GM12878 (cell line): Measurements from ENCODE around the gene MAPKBP1. TPM values are rescaled to one million over a fixed set of nuclear protein-coding genes. Genes with fewer than 3 reads are reported as not detected.
A peak's percentile ranks its signal among the peaks of the same experiment; 100 is the strongest.

Experiments
- BCL3 ChIP-seq: IDR thresholded peaks from 2 replicates; pipeline ENCODE4 v1.6.1; 2011; ENCODE audit warnings: borderline replicate concordance, low read depth, mild to moderate bottlenecking, moderate library complexity, low read length; ENCODE audit not compliant: insufficient read depth, poor library complexity, severe bottlenecking
- CREM ChIP-seq: IDR thresholded peaks from 2 replicates; pipeline ENCODE4 v1.6.1; 2014; ENCODE audit warnings: antibody characterized with exemption, low read depth
- EZH2 ChIP-seq: IDR thresholded peaks from 2 replicates; pipeline ENCODE4 v1.6.1; 2012; ENCODE audit warnings: low read depth, mild to moderate bottlenecking, control low read depth, inconsistent platforms, low read length, borderline replicate concordance; ENCODE audit not compliant: control insufficient read depth
- GATAD2B ChIP-seq: fragments of 450-650 bp; conservative IDR thresholded peaks from 2 replicates; pipeline ENCODE4 v1.6.1; 2017; ENCODE audit warnings: low read depth, mild to moderate bottlenecking, moderate library complexity
- LARP7 ChIP-seq: fragments of 450-650 bp; IDR thresholded peaks from 2 replicates; pipeline ENCODE4 v1.6.1; 2017; ENCODE audit warnings: mild to moderate bottlenecking
- MXI1 ChIP-seq: fragments of 150-350 bp; IDR thresholded peaks from 2 replicates; pipeline ENCODE4 v1.6.1; 2011; ENCODE audit warnings: low read depth, mild to moderate bottlenecking, inconsistent platforms, low read length, improper control_type of control experiment
- MYC ChIP-seq: IDR thresholded peaks from 2 replicates; pipeline ENCODE4 v1.6.1; 2011; ENCODE audit warnings: mild to moderate bottlenecking, low read length, moderate library complexity, inconsistent platforms; ENCODE audit not compliant: insufficient read depth, insufficient replicate concordance, insufficient read length, severe bottlenecking
- NFIC ChIP-seq: IDR thresholded peaks from 2 replicates; pipeline ENCODE4 v1.6.1; 2012; ENCODE audit warnings: low read depth, mild to moderate bottlenecking, inconsistent platforms, low read length, moderate library complexity
- NR2C1 ChIP-seq: fragments of 450-650 bp; IDR thresholded peaks from 2 replicates; pipeline ENCODE4 v1.6.1; 2017; ENCODE audit warnings: antibody characterized with exemption, mild to moderate bottlenecking, moderate library complexity
- POLR2A ChIP-seq: IDR thresholded peaks from 2 replicates; pipeline ENCODE4 v1.6.1; 2011; ENCODE audit warnings: low read depth, mild to moderate bottlenecking, low read length
- POLR2AphosphoS5 ChIP-seq: IDR thresholded peaks from 2 replicates; pipeline ENCODE4 v1.6.1; 2011; ENCODE audit warnings: mild to moderate bottlenecking, low read length, inconsistent platforms
- RAD51 ChIP-seq: fragments of 450-650 bp; IDR thresholded peaks from 2 replicates; pipeline ENCODE4 v1.6.1; 2016; ENCODE audit warnings: moderate library complexity, mild to moderate bottlenecking, inconsistent platforms
- SIN3A ChIP-seq: IDR thresholded peaks from 2 replicates; pipeline ENCODE4 v1.6.1; 2012; ENCODE audit warnings: low read depth, low read length, improper control_type of control experiment
- SIX5 ChIP-seq: IDR thresholded peaks from 2 replicates; pipeline ENCODE4 v1.6.1; 2011; ENCODE audit warnings: mild to moderate bottlenecking, low read depth, low read length, moderate library complexity; ENCODE audit not compliant: severe bottlenecking
- SUPT20H ChIP-seq: IDR thresholded peaks from 2 replicates; pipeline ENCODE4 v1.6.1; 2011; ENCODE audit warnings: low read depth, mild to moderate bottlenecking, low read length, moderate library complexity, borderline replicate concordance; ENCODE audit not compliant: control insufficient read depth
- TARDBP ChIP-seq: IDR thresholded peaks from 2 replicates; pipeline ENCODE4 v1.6.1; 2016; ENCODE audit warnings: borderline replicate concordance
- ZBTB4 ChIP-seq: fragments of 450-650 bp; formaldehyde crosslinking; IDR thresholded peaks from 2 replicates; pipeline ENCODE4 v1.4.0; 2022; ENCODE audit warnings: mild to moderate bottlenecking, moderate library complexity
- ZBTB40 ChIP-seq: fragments of 450-650 bp; IDR thresholded peaks from 2 replicates; pipeline ENCODE4 v1.6.1; 2016; ENCODE audit warnings: mild to moderate bottlenecking, moderate library complexity, borderline replicate concordance
- polyA plus RNA-seq, 11 experiments: library from polyadenylated mRNA; depleted of rRNA in 4 of 11; unstranded in 6 of 11; stranded (reverse) in 5 of 11; fragments of >200 nt; fragmentation: Nextera tagmentation in 4 of 11; fragmentation: Illumina TruSeq in 1 of 11; extraction: Ambion mirVana in 4 of 11; extraction: Trizol in 1 of 11; gene quantifications; 1 replicate in 1 of 11; 2 replicates in 10 of 11; pipeline versions ENCODE4 v1.2.1 to v1.2.3, GENCODE V29; 2011 to 2016; ENCODE audit warnings: inconsistent platforms in 2 of 11, missing spikeins in 2 of 11, low read depth in 1 of 11
- total RNA-seq, 4 experiments: library from RNA; depleted of rRNA in 3 of 4; stranded (reverse); fragments of >200 nt in 3 of 4; fragmentation: Illumina TruSeq in 1 of 4; extraction: Trizol in 1 of 4; gene quantifications; 2 replicates each; pipeline versions ENCODE4 v1.2.1 to v1.2.3, GENCODE V29; 2013 to 2021
- TF ChIP-seq, protein P1 (sequence below): IDR thresholded peaks from 2 replicates; pipeline ENCODE4 v1.6.1; 2011; ENCODE audit warnings: low read depth, low read length, improper control_type of control experiment, borderline replicate concordance
- TF ChIP-seq, protein P2 (sequence below): IDR thresholded peaks from 2 replicates; pipeline ENCODE4 v1.6.1; 2011; ENCODE audit warnings: low read depth, mild to moderate bottlenecking, low read length, moderate library complexity, borderline replicate concordance; ENCODE audit errors: extremely low read depth

MAPKBP1 gene
- total and polyA plus RNA-seq, 10 of the 15 experiments (the other 5 are each of a cell fraction or from before 2014, with no cell fraction given) = 0.44 to 19.0 (median 7.3) TPM

DNA sequence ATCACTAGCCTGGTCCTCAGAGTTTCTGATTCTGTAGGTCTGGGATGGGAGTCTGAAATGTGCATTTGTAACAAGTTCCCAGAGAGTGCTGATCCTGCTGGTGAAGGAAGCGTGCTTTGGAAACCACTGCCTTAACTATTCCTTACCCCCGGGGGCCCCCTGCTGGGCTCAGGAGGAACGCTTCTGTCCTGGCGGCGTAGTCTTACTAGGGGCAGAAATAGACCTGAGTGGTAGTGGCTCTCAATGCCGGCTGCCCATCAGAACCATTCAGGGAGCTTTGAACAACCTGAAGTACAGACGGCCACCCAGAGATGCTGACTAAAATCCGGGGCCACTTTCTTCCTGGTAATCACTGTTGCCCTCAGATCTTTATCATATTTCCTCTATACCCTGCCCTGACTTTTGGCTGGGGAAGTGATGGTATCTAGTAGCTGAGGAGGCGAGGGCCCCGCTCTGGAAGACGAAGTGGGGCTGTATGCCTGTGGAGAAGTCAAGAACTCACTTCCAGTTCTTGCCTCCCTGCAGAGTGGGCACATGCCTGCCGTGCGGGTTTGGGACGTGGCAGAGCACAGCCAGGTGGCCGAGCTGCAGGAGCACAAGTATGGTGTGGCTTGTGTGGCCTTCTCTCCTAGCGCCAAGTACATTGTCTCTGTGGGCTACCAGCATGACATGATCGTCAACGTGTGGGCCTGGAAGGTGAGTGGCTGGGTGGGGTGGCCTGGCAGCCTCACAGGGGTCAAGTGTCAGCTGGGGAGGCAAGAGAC, 37.3 kb downstream of the MAPKBP1 start (continued):
- TF ChIP-seq ZBTB40 = no peak
- TF ChIP-seq TARDBP = no peak
- TF ChIP-seq BCL3 = no peak
- TF ChIP-seq, protein P1, sequence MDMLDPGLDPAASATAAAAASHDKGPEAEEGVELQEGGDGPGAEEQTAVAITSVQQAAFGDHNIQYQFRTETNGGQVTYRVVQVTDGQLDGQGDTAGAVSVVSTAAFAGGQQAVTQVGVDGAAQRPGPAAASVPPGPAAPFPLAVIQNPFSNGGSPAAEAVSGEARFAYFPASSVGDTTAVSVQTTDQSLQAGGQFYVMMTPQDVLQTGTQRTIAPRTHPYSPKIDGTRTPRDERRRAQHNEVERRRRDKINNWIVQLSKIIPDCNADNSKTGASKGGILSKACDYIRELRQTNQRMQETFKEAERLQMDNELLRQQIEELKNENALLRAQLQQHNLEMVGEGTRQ = no peak
- TF ChIP-seq ZBTB4 (CRISPR knock-in tag) = no peak
- TF ChIP-seq NFIC = no peak
- TF ChIP-seq SIN3A = no peak
- 0 out of 2 replicates have a peak, but pooled peaks have one; percentile 35 for TF ChIP-seq LARP7
- no peak for TF ChIP-seq SUPT20H
- TF ChIP-seq MYC = no peak
- TF ChIP-seq EZH2 = no peak
- TF ChIP-seq NR2C1 = no peak
- no peak for TF ChIP-seq MXI1
- TF ChIP-seq CREM = no peak
- TF ChIP-seq POLR2A = no peak
- TF ChIP-seq POLR2AphosphoS5 = no peak
- no peak for TF ChIP-seq RAD51
- TF ChIP-seq, protein P2, sequence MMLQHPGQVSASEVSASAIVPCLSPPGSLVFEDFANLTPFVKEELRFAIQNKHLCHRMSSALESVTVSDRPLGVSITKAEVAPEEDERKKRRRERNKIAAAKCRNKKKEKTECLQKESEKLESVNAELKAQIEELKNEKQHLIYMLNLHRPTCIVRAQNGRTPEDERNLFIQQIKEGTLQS = no peak
- TF ChIP-seq SIX5 = no peak
- TF ChIP-seq GATAD2B = no peak
